VCaP (cell line): ENCODE data around the gene OSBPL2.
A peak's percentile ranks its signal among the peaks of the same experiment; 100 is the strongest.

Experiments
- H3K27ac ChIP-seq: fragments of 450-650 bp; 2 replicates; pipeline ENCODE4 v1.5.1; 2017
- CTCF ChIP-seq: fragments of 450-650 bp; conservative IDR thresholded peaks from 2 replicates; pipeline ENCODE4 v1.5.1; 2017; ENCODE audit warnings: mild to moderate bottlenecking, moderate library complexity

OSBPL2 gene

GRCh38 chr20:62229667-62230066 is 8.7 kb upstream of the OSBPL2 start:
- H3K27ac ChIP-seq = no peak overlapping the region
- TF ChIP-seq CTCF = no peak

DNA sequence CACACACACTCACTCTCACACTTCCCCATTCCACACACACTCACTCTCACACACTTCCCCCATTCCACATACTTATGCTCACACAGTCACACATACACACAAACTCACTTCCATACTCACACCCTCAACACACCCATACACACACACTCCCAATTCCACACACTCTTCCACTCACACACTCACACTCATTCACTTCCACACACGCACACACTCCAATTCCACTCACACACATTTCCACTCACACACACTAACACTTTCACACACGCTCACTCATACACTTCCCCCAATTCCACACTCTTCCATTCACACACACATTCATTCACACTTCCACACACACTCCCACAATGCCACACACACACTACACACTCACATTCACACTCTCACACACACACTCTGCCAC is 8.0 kb upstream of the OSBPL2 start:
- no peak overlapping the region for H3K27ac ChIP-seq
- no peak for TF ChIP-seq CTCF

DNA sequence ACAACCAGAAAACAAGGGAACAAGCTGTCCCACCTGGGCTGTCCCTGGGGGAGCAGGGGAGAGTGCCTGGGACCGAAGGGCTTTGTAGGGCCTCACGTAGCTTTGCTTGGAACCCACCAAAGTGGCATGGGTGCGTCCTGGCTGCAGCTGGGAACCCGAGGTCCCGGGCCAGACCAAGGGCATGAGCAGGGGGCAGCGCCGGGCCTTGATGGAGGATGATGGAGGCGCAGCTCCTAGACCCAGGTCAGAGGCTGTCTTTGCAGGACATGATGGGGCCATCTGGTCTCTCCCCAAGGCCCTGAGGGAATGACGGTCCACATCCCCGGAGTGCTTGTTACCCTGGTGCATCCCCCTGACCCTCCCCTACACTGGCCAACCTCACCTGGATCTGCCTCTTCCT is 7.6 kb upstream of the OSBPL2 start:
- no peak for TF ChIP-seq CTCF

GRCh38 chr20:62231292-62231691 is 7.0 kb upstream of the OSBPL2 start:
- H3K27ac ChIP-seq = peak overlapping the region; percentile 86; the same call in 1 of the 2 replicates
- TF ChIP-seq CTCF = no peak

More for the DNA sequence above, 7.6 kb upstream of the OSBPL2 start:
- H3K27ac ChIP-seq = peak overlapping the region; percentile 86; the same call in 1 of the 2 replicates

DNA sequence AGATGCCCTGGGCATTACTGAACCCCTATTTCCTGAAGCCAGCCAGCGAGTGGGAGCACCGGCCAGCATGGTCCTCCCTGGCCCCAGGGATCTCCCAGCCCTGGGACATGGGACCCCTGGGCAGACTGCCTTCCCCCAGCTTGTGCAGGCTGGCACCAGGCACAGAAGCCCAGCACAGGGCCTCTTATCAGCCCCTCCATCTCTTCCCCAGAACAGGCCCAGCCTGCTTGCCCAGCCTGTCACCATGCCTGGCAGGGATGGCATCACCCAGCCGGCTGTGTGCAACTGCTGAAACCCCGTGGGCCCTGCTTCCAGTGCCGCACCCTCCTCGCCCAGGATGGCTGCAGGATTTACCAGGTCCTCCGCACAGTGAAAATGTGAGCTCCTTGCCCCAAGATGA is 6.1 kb upstream of the OSBPL2 start:
- peak overlapping the region; percentile 86 for H3K27ac ChIP-seq
- TF ChIP-seq CTCF = no peak

DNA sequence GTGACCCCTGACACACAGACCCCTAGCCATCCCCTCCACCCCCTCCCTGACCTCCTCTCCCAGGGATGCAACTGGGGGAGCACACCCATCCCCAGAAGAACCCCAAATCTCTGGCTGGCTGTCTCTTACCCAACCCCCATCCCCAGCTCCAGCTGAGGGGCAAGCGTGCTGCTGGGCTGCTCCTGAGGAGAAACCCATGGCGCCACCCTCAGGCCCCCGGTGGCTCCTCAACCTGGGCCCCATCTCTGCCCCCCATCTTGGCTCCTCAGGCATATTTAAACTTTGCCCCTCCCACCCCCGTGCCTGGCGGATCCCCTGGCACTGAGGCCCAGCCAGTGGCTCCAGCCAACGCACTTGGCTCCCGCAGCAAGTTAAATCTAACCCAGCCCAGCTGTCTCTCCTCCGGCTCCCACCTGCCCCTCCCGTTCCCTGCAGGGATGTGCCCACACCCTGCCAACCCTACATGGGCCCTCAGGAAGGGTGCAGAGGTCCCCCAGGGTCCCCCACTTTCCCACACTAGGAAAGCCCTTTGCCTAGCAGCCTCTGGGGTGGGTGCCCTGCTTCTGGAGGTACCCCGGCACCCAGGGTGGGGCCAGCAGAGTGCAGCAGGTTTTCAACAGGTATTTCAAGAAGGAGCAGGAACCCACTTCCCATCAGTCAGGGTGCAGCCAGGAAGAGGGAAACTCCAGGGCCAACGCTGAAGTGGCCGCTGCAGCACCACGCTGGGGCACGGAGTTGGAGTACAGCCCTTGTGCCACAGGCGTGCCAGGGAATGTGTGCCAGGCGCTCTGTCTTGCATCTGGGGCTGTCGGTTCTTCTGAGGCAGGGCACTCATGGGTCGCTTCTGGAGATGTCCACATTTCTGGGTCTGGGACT is 5.3 kb upstream of the OSBPL2 start:
- peak overlapping the region; percentile 86 for H3K27ac ChIP-seq
- TF ChIP-seq CTCF = no peak

GRCh38 chr20:62233684-62234083 is 4.6 kb upstream of the OSBPL2 start:
- no peak for TF ChIP-seq CTCF
- peak overlapping the region; percentile 86 for H3K27ac ChIP-seq
